GM21381 (cell line): Measurements from ENCODE around the gene ITGA2B.
A peak's percentile ranks its signal among the peaks of the same experiment; 100 is the strongest.
"Not testable (repeated sequence)": the region's sequence is repeated elsewhere in the genome, so short reads cannot be mapped to it uniquely, and the experiment has no call there.

Experiments
- ATAC-seq: cut with Tn5 transposase; IDR thresholded peaks from one replicate; pipeline ENCODE4 v1.9.1; 2021; ENCODE audit warnings: mild to moderate bottlenecking, moderate library complexity; ENCODE audit not compliant: unreplicated experiment

Gene ITGA2B

GRCh38 chr17:44394112-44394511 is 4.7 kb upstream of the ITGA2B start:
- not testable (repeated sequence) for ATAC-seq

- no peak for ATAC-seq
Measured at GRCh38 chr17:44390250-44390870, 911 bp upstream of the ITGA2B start.

GRCh38 chr17:44389723-44390202 is 314 bp upstream of the ITGA2B start:
- no peak for ATAC-seq

GRCh38 chr17:44387804-44388203 is 1.6 kb downstream of the ITGA2B start:
- ATAC-seq, result no peak

GRCh38 chr17:44386182-44386525 is 3.3 kb downstream of the ITGA2B start:
- no peak for ATAC-seq

GRCh38 chr17:44385287-44386181 is 3.9 kb downstream of the ITGA2B start:
- ATAC-seq, result peak; percentile 58

- ATAC-seq, result peak; percentile 23
Measured at GRCh38 chr17:44384823-44385286, 4.6 kb downstream of the ITGA2B start.

- ATAC-seq, result no peak
Measured at GRCh38 chr17:44384281-44384822, 5.1 kb downstream of the ITGA2B start.

GRCh38 chr17:44383861-44384260 is 5.6 kb downstream of the ITGA2B start:
- no peak for ATAC-seq

GRCh38 chr17:44383363-44383762 is 6.1 kb downstream of the ITGA2B start:
- no peak for ATAC-seq

- ATAC-seq, result no peak
Measured at GRCh38 chr17:44382917-44383316, 6.5 kb downstream of the ITGA2B start.

- no peak for ATAC-seq
Measured at GRCh38 chr17:44381810-44382305, 7.6 kb downstream of the ITGA2B start.

- no peak for ATAC-seq
Measured at GRCh38 chr17:44380767-44381166, 8.7 kb downstream of the ITGA2B start.

GRCh38 chr17:44379887-44380286 is 9.6 kb downstream of the ITGA2B start:
- no peak for ATAC-seq

- no peak for ATAC-seq
Measured at GRCh38 chr17:44378171-44378705, 11.2 kb downstream of the ITGA2B start.

GRCh38 chr17:44376779-44377178 is 12.7 kb downstream of the ITGA2B start:
- ATAC-seq, result no peak

- ATAC-seq, result no peak
Measured at GRCh38 chr17:44376124-44376523, 13.3 kb downstream of the ITGA2B start.

GRCh38 chr17:44375196-44376017 is 14.0 kb downstream of the ITGA2B start:
- ATAC-seq, result no peak

- no peak for ATAC-seq
Measured at GRCh38 chr17:44374306-44375195, 14.9 kb downstream of the ITGA2B start.
